Testis (tissue), 3 donors: Measurements from ENCODE around the gene ACTR1B. TPM values are rescaled to one million over a fixed set of nuclear protein-coding genes. Genes with fewer than 3 reads are reported as not detected.

Experiments
- DNase-seq: peaks from one replicate; pipeline ENCODE4 v3.0.0-alpha.2; 2019
- H3K27ac ChIP-seq, 2 donors: fragments of 200-600 bp; sonication (generic); one replicate each; pipeline ENCODE4 v1.5.1; 2019
- H3K27me3 ChIP-seq: fragments of 200-600 bp; sonication (generic); one replicate; pipeline ENCODE4 v1.5.1; 2019
- H3K36me3 ChIP-seq: fragments of 200-600 bp; sonication (generic); one replicate; pipeline ENCODE4 v1.5.1; 2017; ENCODE audit warnings: low read depth; ENCODE audit errors: missing control alignments
- H3K4me1 ChIP-seq: fragments of 200-600 bp; sonication (generic); one replicate; pipeline ENCODE4 v1.5.1; 2019
- H3K4me3 ChIP-seq, 2 donors: fragments of 200-600 bp; sonication (generic); one replicate each; pipeline ENCODE4 v1.5.1; 2017 to 2019
- H3K9me3 ChIP-seq: fragments of 200-600 bp; sonication (generic); one replicate; pipeline ENCODE4 v1.5.1; 2017
- POLR2A ChIP-seq: fragments of 450-650 bp; IDR thresholded peaks from one replicate; pipeline ENCODE4 v1.6.1; 2017; ENCODE audit warnings: antibody characterized with exemption, mild to moderate bottlenecking, moderate library complexity
- WGBS, 2 donors: methylation state at CpG; one replicate each; pipeline ENCODE4 v1.1.5; 2018; 5-methylcytosine and 5-hydroxymethylcytosine counted together
- intact Hi-C: fragments of 100-400 bp; cut with DNase I; formaldehyde crosslinking; loops from one replicate; pipeline ENCODE4 v1.15.1; 2023; ENCODE audit warnings: low total_unique reads
- polyA plus RNA-seq: library from polyadenylated mRNA; stranded (reverse); fragments of 350-450 nt; fragmentation: Illumina TruSeq; extraction: RNeasy Lipid Tissue Mini Kit (QIAGEN cat#74804); gene quantifications from one replicate; pipeline ENCODE4 v1.2.3, GENCODE V29; 2014; ENCODE audit warnings: low read depth, low replicate concordance; ENCODE audit not compliant: insufficient read depth
- total RNA-seq, 2 donors: library from RNA; depleted of rRNA; stranded (reverse); fragments of >200 nt; gene quantifications; one replicate each; pipeline ENCODE4 v1.2.3, GENCODE V29; 2016
- TF ChIP-seq, protein P1 (sequence below), 3 experiments: fragments of 450-650 bp in 2 of 3; fragments of 200-600 bp in 1 of 3; sonication (generic) in 1 of 3; IDR thresholded peaks; one replicate each; pipeline ENCODE4 v1.5.1; 2016 to 2019; ENCODE audit warnings: antibody characterized with exemption in 3 of 3, mild to moderate bottlenecking in 2 of 3, moderate library complexity in 1 of 3

ACTR1B gene
- total and polyA plus RNA-seq, 3 donors from 2014 or later = 43.0 to 81.0 (median 56.3) TPM

DNA sequence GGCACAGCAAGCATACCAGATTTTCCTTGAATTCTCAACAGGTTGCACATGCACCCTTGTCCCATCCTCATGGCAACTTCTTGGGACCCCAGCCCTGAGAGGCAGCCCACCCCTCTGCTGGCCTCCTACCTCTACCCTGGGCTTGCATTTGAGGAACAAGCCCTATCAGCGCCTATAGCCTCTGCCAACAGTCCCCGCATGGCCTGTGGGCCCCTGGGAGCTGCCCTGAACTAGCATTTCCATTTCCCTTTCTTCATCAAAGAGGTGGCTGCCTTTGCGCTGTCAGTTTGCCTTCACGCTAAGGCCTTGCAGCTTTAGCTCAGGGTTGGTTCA, 44.2 kb upstream of the ACTR1B start:
- Histone ChIP-seq H3K27me3 (no peaks in the 10 kb centered on the region), H3K4me3 (no peak overlapping the region), H3K27ac (no peak overlapping the region), H3K4me1 (no peaks in the 10 kb centered on the region), H3K36me3 (no peaks in the 10 kb centered on the region), H3K9me3 (no peaks in the 10 kb centered on the region)
- intact Hi-C loops = no loop called here
- WGBS, 2 donors = 74 to 79% methylated on average over 3 to 4 of the region's 4 CpGs
- DNase-seq = no peak
- TF ChIP-seq, protein P1, sequence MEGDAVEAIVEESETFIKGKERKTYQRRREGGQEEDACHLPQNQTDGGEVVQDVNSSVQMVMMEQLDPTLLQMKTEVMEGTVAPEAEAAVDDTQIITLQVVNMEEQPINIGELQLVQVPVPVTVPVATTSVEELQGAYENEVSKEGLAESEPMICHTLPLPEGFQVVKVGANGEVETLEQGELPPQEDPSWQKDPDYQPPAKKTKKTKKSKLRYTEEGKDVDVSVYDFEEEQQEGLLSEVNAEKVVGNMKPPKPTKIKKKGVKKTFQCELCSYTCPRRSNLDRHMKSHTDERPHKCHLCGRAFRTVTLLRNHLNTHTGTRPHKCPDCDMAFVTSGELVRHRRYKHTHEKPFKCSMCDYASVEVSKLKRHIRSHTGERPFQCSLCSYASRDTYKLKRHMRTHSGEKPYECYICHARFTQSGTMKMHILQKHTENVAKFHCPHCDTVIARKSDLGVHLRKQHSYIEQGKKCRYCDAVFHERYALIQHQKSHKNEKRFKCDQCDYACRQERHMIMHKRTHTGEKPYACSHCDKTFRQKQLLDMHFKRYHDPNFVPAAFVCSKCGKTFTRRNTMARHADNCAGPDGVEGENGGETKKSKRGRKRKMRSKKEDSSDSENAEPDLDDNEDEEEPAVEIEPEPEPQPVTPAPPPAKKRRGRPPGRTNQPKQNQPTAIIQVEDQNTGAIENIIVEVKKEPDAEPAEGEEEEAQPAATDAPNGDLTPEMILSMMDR (IDR thresholded peaks at IDR 0.05) = no peak
- TF ChIP-seq POLR2A = no peak

- intact Hi-C loops = no loop called here
- DNase-seq = peak; percentile 8
- H3K4me3 ChIP-seq = no peak overlapping the region
- no peaks in the 10 kb centered on the region for H3K4me1 ChIP-seq
- no peak overlapping the region for H3K27ac ChIP-seq
- WGBS, 2 donors = 64 to 81% methylated on average over 2 to 10 of the region's 11 CpGs
- no peaks in the 10 kb centered on the region for H3K27me3 ChIP-seq
- no peaks in the 10 kb centered on the region for H3K36me3 ChIP-seq
- no peaks in the 10 kb centered on the region for H3K9me3 ChIP-seq
- TF ChIP-seq POLR2A = no peak
- TF ChIP-seq, protein P1 (IDR thresholded peaks at IDR 0.05) = no peak
Observed at GRCh38 chr2:97707362-97708047, 43.7 kb upstream of the ACTR1B start.

DNA sequence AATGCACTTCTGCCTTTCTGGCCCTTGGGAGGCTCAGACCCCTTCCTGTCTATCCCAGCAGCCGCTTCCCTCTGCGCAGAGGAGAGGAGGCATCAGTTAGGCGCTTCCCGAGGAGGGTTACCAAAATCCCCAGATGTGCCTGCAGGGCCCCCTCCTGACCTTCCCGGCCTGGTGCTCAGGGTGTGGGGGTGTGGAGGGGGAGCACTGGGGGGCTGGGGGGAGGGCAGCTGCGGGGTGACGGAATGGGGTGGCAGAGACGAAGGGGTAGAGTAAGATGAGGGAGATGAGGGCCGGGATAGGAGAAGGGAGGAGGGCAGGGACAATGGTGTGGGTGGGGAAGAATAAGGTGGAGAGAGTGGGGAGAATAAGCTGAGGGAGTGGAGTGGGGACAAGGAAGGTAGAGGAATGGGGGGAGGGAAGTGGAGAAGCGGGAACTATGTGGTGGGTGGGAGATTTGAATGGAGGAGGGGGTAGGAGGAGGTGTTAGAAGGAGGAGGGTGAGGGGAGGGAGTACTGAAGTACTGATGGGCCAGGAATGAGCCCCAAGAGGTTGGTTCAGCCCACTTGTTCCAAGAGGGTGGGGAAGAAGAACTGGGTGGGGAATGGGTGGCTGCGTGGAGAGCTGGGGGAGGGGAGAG, 43.0 kb upstream of the ACTR1B start:
- 62 to 65% methylated on average over 11 of the region's 11 CpGs for WGBS, 2 donors
- Histone ChIP-seq H3K27ac (no peak overlapping the region), H3K36me3 (no peaks in the 10 kb centered on the region), H3K4me3 (no peak overlapping the region), H3K27me3 (no peaks in the 10 kb centered on the region), H3K9me3 (no peaks in the 10 kb centered on the region), H3K4me1 (no peaks in the 10 kb centered on the region)
- intact Hi-C loops = no loop called here
- DNase-seq = no peak
- no peak for TF ChIP-seq POLR2A
- TF ChIP-seq, protein P1 (IDR thresholded peaks at IDR 0.05) = no peak

- no peaks in the 10 kb centered on the region for H3K36me3 ChIP-seq
- intact Hi-C loops = no loop called here
- no peaks in the 10 kb centered on the region for H3K4me1 ChIP-seq
Observed at GRCh38 chr2:97706112-97706511, 42.3 kb upstream of the ACTR1B start.

More at GRCh38 chr2:97706112-97706511, 42.3 kb upstream of the ACTR1B start:
- no peaks in the 10 kb centered on the region for H3K27me3 ChIP-seq
- no peak for DNase-seq
- no peak overlapping the region for H3K27ac ChIP-seq
- H3K9me3 ChIP-seq = no peaks in the 10 kb centered on the region
- TF ChIP-seq POLR2A = no peak
- TF ChIP-seq, protein P1 (IDR thresholded peaks at IDR 0.05) = no peak
- WGBS, 2 donors = 92 to 96% methylated on average over 13 of the region's 13 CpGs
- H3K4me3 ChIP-seq = no peak overlapping the region
